ENCODE data around the gene MYO1E.
"Not testable (repeated sequence)": the region's sequence is repeated elsewhere in the genome, so short reads cannot be mapped to it uniquely, and the experiment has no call there.

The MYO1E gene

DNA sequence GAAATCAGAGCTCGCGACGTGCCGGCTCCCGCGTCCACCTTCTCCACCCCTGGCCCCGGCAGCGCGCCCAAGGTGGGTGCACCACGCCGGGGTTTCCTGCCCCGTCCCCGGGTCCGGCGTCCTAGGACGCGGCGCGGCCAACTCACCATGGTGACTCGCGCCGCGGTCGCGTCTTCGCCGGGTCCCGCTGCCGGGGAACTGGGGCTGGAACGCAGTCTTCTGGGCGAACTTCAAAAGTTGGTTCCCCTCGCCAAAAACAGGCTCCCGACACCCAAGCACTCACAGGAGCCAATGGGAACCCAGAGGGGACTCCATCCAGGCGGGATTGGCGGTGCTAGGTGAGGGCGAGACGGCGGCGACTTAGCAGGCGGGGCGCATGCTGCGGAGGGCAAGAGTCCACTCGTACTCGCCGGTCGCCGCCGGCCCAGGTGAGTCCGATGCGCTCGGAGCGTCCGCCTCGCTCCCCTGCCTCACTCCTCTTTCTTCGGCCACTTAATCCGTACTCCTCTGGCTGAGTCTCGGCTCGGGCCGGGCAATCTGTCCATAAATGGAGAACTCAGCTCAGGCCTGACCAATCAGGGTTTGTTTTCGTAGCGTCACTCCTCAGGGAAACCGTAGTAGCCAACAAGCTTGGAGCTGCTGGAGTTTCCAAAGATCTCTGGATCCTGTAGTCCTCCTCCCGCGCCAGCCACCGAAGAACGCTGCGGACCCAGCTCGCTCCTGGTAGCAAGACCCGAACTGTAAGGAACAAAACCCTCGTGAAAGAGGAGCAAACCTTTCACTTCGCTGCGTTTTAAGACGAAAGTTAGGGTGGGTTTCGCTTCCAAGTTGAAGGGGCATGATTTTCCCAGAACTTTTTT lies at the start of gene MYO1E:
Gene MYO1E, minus strand, starts transcription at position 520 of the 860 bp plus-strand sequence. Its CDS starts 371 bp downstream, at position 149.
- DNase-seq, result peak; percentile 18

- no peak for DNase-seq
These were observed 48.4 kb upstream of the MYO1E start for GRCh38 chr15:59420986-59421618.

GRCh38 chr15:59420108-59420507 lies 47.4 kb upstream of the MYO1E start:
- DNase-seq, result no peak

DNA sequence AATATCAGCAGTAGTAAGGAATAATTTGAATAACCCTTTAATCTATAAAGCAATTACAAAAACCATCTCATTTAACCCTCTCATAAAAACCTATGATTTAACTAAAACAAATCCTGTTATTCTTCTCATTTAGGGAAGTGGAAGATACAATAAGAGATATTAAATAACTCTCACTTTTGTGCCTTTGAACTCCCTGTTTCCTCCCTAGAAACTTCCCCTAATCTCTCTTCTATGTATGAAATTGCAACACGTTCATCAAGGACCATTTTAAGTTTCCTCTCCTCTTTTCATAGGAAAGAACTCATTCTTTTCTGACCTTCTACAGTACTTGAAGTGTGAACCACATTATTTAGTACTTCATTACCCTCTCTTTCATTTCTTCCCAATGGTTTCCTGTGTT lies 46.5 kb upstream of the MYO1E start:
- DNase-seq, result no peak

- DNase-seq, result no peak
These were observed 44.1 kb upstream of the MYO1E start for GRCh38 chr15:59416816-59417215.

DNA sequence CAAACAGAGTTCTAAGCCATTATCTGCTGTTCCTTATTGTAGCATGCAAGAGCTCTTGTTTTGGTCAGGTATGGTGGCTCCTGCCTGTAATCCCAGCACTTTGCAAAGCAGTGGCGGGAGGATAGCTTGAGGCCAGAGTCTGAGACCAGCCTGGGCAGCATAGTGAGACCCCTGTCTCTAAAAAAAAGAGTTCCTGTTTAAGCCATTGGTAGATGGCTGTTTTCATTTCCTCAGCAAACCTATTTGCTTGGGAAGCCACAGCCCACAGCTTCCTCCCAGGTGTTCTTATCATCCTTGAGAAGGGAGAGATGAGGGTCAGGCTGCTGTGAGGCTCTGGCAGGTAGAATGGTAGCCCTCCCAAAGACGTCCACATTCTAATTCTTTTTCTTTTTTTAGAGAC lies 40.9 kb upstream of the MYO1E start:
- no peak for DNase-seq

DNA sequence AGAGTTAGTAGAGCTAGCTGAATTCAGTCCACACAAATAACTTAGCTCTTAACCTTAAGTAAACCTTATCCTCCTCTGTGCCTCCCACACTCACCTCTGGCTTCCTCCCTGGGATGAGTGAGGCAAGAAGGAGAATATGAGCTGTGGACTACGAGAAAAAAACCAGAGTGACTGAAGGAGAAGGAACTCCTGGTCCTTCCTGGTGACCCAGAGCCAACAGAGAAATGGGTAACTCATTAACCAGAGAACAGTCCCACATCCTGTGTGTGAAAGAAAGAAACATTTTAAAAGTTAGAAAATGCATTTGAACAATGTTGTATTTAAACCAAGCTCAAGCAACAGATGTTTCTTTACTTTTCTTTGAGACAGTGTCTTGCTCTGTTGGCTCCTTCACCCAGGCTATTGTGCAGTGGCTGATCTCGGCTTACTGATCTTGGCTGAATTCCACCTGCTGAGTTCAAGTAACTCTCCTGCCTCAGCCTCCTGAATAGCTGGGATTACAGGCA lies 37.8 kb upstream of the MYO1E start:
- DNase-seq, result no peak

DNA sequence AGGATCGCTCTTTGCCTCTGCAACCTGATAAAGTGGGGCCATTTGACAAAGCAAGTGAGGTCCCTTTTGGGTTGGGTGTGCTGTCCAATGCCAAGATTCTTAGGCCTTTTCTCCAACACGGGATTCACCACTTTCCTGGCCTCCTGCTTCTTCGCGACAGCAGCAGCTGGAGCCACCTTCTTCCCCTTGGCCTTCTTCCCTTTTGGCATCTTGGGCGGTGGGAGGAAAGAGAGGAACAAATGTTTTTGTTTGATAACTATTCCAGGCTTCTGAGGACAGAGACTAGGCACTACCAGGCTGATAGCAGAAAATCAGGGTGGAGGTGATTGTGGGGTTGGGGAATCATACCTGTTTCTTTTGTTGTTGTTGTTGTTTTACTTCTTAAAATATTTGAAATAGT lies 35.3 kb upstream of the MYO1E start:
- DNase-seq, result no peak

GRCh38 chr15:59406446-59406845 lies 33.8 kb upstream of the MYO1E start:
- no peak for DNase-seq

- DNase-seq, result no peak
These were observed 32.4 kb upstream of the MYO1E start for GRCh38 chr15:59405079-59405478.

DNA sequence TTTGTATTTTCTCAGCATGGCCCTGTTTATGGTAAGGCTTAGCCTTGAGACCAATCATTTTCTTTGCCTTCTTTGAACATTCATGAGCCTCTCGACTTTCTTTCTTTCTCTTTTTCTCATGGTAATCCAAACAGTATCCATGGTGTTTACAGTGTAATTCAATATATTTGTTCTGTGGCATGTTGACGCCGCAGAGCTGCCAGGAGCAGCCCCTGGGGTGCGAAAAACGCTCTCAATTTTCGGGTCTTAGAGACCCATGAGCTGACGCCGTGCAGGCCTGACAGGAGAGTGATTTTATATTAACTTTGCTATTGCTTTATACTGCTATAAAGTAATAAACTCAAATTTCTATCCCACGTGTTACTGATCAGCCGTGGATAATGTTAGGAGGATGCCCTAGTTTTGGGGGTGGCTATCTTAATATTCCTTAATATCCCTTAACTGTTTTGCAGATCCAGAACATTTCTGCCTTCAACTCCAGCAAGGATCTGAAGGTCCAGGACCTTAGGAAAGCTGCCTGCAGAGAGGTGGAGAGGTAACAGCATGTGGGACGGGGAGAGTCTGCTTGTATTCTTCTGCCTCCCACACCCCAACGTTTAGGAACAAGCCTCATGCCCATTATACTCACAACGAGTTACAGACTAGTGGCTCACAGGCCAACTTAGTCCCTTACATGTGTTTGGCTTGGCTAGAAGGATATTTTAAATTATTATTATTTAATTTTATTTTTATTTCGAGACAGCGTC lies 29.3 kb upstream of the MYO1E start:
- no peak for DNase-seq

GRCh38 chr15:59401051-59401823 lies 28.6 kb upstream of the MYO1E start:
- not testable (repeated sequence) for DNase-seq

GRCh38 chr15:59400103-59400813 lies 27.6 kb upstream of the MYO1E start:
- DNase-seq, result no peak

DNA sequence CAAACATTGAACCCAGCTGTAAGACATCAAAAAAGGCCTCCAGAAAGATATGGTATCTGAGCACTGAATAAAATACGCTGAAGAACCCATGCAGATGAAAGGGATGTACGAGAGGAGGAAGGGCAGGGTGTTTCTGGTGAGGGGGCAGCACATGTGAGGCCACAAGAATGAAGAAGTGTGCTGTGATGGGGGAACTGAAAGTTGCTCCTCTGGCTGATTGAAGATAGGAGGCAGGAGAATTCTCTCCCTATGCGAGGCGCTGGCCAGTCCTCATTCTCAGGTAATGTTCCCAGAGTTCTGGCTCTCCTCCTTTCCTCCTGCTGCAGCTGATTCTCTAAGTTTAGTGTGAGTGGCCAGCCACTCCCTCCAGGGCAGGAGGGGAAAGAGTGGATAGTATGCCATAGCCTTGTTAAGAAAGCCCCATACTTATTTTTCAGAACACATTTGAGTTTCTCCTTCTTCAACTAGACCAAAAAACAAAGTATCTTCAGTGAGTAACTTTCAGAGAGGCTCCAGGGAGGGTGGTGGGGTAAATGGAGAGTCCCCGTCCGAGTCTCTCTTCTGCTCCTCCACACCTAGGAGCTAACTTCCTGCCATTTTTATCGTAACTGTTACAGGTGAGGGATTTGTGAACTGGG lies 26.9 kb upstream of the MYO1E start:
- DNase-seq, result peak; percentile 33

DNA sequence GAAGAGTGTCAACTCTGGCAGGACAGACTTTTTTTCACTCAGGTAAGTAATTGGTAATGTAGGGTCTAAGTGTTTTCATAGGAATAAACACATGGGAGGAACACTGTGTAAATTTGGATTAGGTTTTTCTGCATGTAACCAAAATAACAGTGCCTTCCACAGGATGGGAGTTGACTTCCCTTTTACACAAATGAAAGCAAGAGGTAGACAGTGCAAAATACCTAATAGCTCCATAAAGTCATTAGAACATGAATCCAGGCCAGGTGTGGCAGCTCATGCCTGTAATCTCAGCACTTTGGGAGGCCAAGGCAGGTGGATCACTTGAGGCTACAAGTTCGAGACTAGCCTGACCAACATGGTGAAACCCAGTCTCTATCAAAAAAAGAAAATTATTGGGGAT lies 25.5 kb upstream of the MYO1E start:
- DNase-seq, result no peak

GRCh38 chr15:59396679-59397078 lies 24.0 kb upstream of the MYO1E start:
- DNase-seq, result no peak

DNA sequence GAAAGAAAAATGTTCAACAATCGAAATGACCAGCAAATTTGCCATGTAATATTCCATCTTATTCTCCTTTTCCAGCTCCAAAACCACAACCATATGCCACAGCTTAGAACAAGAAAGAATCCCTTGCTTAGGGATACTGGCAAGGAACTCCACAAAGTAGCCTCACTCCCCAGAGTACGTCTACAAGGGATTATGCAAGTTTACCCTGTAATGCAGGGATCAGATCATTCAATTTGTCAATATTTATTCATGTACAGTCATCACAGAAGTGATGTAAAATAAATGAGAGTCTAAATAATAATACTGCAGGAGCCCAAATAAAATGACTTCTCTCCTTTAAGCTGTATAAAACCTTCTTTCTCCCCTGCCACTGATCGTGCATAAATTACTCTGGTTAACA lies 23.5 kb upstream of the MYO1E start:
- no peak for DNase-seq

- no peak for DNase-seq
These were observed 21.5 kb upstream of the MYO1E start for GRCh38 chr15:59394166-59394661.

DNA sequence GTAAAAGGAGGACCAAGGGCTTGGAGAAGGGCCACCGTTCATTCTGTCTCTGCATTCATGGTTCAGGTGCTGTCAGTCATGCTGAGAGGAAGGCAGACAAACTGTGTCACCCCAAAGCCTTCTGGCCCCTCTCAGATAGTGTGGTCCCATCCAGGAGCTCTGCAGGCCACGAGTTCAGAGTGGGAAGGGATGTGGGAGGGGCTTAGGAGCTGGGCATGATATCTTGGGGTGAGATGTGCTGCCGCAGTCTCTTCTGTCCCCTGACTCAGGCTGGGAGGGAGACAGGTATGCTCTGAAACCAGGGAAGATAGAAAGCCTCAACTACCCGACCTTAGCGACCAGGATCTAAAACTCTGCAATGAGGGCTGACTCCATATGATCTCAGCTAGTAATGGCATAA lies 19.6 kb upstream of the MYO1E start:
- no peak for DNase-seq

- DNase-seq, result no peak
These were observed 16.0 kb upstream of the MYO1E start for GRCh38 chr15:59388670-59389069.

DNA sequence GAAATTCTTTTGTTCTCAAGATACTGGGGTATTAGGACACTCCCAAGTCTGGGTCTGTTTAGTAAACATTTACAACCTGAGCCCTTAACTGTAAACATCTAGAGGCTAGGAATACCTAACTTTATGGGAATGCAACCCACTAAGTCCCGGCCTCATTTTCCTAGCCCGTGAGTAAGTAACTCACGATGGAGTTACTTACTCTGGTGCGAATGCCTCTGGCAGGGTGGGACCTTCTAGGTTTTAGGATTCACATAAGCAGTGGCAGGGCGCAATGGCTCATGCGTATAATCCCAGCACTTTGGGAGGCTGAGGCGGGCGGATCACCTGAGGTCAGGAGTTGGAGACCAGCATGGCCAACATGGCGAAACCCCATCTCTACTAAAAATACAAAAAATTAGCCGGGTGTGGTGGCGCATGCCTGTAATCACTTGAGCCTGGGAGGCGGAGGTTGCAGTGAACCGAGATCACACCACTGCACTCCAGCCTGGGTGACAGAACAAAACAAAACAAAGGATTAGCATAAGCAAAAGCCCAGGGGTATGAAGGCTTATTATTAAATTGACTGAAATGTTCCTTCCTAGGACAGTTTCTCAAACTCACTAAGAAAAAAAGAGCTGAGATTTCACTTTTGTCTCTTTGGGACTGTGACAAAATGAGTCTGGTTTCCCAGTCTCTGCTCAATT lies 14.7 kb upstream of the MYO1E start:
- not testable (repeated sequence) for DNase-seq
